HUES64 (cell line): Measurements from ENCODE around the gene RYR1. TPM values are rescaled to one million over a fixed set of nuclear protein-coding genes. Genes with fewer than 3 reads are reported as not detected.

Experiments used
- H3K27ac ChIP-seq: 2 replicates; pipeline ENCODE4 v1.7.0; 2013; ENCODE audit warnings: low read depth, low read length, inconsistent platforms
- H3K27me3 ChIP-seq: 2 replicates; pipeline ENCODE4 v1.6.1; 2013; ENCODE audit warnings: mild to moderate bottlenecking, low read length; ENCODE audit not compliant: insufficient read depth
- H3K36me3 ChIP-seq: 2 replicates; pipeline ENCODE4 v1.6.1; 2013; ENCODE audit warnings: mild to moderate bottlenecking, low read length; ENCODE audit not compliant: insufficient read depth
- H3K4me1 ChIP-seq: 2 replicates; pipeline ENCODE4 v1.6.1; 2013; ENCODE audit warnings: mild to moderate bottlenecking, low read length, moderate library complexity; ENCODE audit not compliant: insufficient read depth
- H3K4me3 ChIP-seq: 2 replicates; pipeline ENCODE4 v1.5.1; 2013; ENCODE audit warnings: mild to moderate bottlenecking, low read length, moderate library complexity
- H3K9ac ChIP-seq: 2 replicates; pipeline ENCODE4 v1.6.1; 2013; ENCODE audit warnings: mild to moderate bottlenecking, low read depth, low read length
- H3K9me3 ChIP-seq: 2 replicates; pipeline ENCODE4 v1.6.1; 2013; ENCODE audit warnings: low read depth, low read length; ENCODE audit not compliant: insufficient read depth
- WGBS: fragments of 150-250, 120-280 bp; methylation state at CpG from one replicate; pipeline ENCODE4 v1.1.7; 2013; ENCODE audit warnings: missing lambda C conversion rate; 5-methylcytosine and 5-hydroxymethylcytosine counted together
- polyA plus RNA-seq, 2 experiments: library from polyadenylated mRNA; stranded (reverse); fragments of 50-300 nt; gene quantifications; one replicate each; pipeline ENCODE4 v1.2.3, GENCODE V29; 2013

RYR1 gene
- polyA plus RNA-seq (2013, experiment 1 of 2): 9.1 TPM
- polyA plus RNA-seq (2013, experiment 2 of 2): 4.2 TPM

GRCh38 chr19:38433268-38433733, at the start of gene RYR1:
Gene RYR1, plus strand, starts transcription at chr19:38433691. Its CDS starts 139 bp downstream, at chr19:38433830.
- H3K4me3 ChIP-seq: peak within 1 kb of the TSS; percentile 58
- WGBS: 13% methylated on average over 18 of the region's 20 CpGs
- H3K27ac ChIP-seq: peak within 1 kb of the TSS; percentile 86; the same call in 1 of the 2 replicates
- no peaks in the 10 kb centered on the region; the same call in 1 of the 2 replicates for H3K27me3 ChIP-seq
- no peak within 1 kb of the TSS for H3K9ac ChIP-seq
- peaks cover 4% of the 10 kb centered on the region; the same call in 1 of the 2 replicates for H3K4me1 ChIP-seq
- no peaks in the 10 kb centered on the region for H3K36me3 ChIP-seq
- H3K9me3 ChIP-seq: no peaks in the 10 kb centered on the region

GRCh38 chr19:38383743-38384142, 49.7 kb upstream of the RYR1 start:
- peaks cover 11% of the 10 kb centered on the region; the same call in 1 of the 2 replicates for H3K27me3 ChIP-seq
- peaks cover 46% of the 10 kb centered on the region for H3K36me3 ChIP-seq
- peaks cover 7% of the 10 kb centered on the region; the same call in 1 of the 2 replicates for H3K4me1 ChIP-seq

GRCh38 chr19:38384209-38385027, 49.1 kb upstream of the RYR1 start:
- no peak overlapping the region for H3K9ac ChIP-seq
- H3K36me3 ChIP-seq: peaks cover 39% of the 10 kb centered on the region

More at GRCh38 chr19:38383743-38384142, 49.7 kb upstream of the RYR1 start:
- H3K4me3 ChIP-seq: no peak overlapping the region
- H3K27ac ChIP-seq: no peak overlapping the region
- WGBS: 100% methylated on average over 2 of the region's 2 CpGs
- H3K9ac ChIP-seq: no peak overlapping the region
- H3K9me3 ChIP-seq: no peaks in the 10 kb centered on the region

GRCh38 chr19:38385057-38385803, 48.3 kb upstream of the RYR1 start:
- H3K4me1 ChIP-seq: peaks cover 10% of the 10 kb centered on the region; the same call in 1 of the 2 replicates
- no peak overlapping the region for H3K27ac ChIP-seq
- peaks cover 11% of the 10 kb centered on the region; the same call in 1 of the 2 replicates for H3K27me3 ChIP-seq
- H3K9me3 ChIP-seq: no peaks in the 10 kb centered on the region
- peaks cover 36% of the 10 kb centered on the region for H3K36me3 ChIP-seq
- no peak overlapping the region for H3K4me3 ChIP-seq
- H3K9ac ChIP-seq: no peak overlapping the region
- WGBS: 91% methylated on average over 40 of the region's 40 CpGs

More at GRCh38 chr19:38384209-38385027, 49.1 kb upstream of the RYR1 start:
- Histone ChIP-seq H3K4me1 (peaks cover 7% of the 10 kb centered on the region; the same call in 1 of the 2 replicates), H3K9me3 (no peaks in the 10 kb centered on the region), H3K27ac (no peak overlapping the region), H3K27me3 (peaks cover 11% of the 10 kb centered on the region; the same call in 1 of the 2 replicates), H3K4me3 (no peak overlapping the region)
- 82% methylated on average over 10 of the region's 10 CpGs for WGBS

- H3K36me3 ChIP-seq: peaks cover 32% of the 10 kb centered on the region
- H3K4me1 ChIP-seq: peaks cover 10% of the 10 kb centered on the region; the same call in 1 of the 2 replicates
These were observed 47.7 kb upstream of the RYR1 start for GRCh38 chr19:38385804-38386257.

GRCh38 chr19:38386300-38386970, 47.1 kb upstream of the RYR1 start:
- Histone ChIP-seq H3K36me3 (peaks cover 26% of the 10 kb centered on the region), H3K4me1 (peaks cover 10% of the 10 kb centered on the region; the same call in 1 of the 2 replicates), H3K9me3 (no peaks in the 10 kb centered on the region), H3K27ac (no peak overlapping the region), H3K9ac (no peak overlapping the region), H3K4me3 (peak overlapping the region; percentile 77), H3K27me3 (peaks cover 11% of the 10 kb centered on the region; the same call in 1 of the 2 replicates)
- WGBS: 63% methylated on average over 61 of the region's 61 CpGs

More at GRCh38 chr19:38385804-38386257, 47.7 kb upstream of the RYR1 start:
- H3K9me3 ChIP-seq: no peaks in the 10 kb centered on the region
- 82% methylated on average over 40 of the region's 40 CpGs for WGBS
- H3K27ac ChIP-seq: no peak overlapping the region
- H3K9ac ChIP-seq: no peak overlapping the region
- peak overlapping the region; percentile 77; the same call in 1 of the 2 replicates for H3K4me3 ChIP-seq
- H3K27me3 ChIP-seq: peaks cover 11% of the 10 kb centered on the region; the same call in 1 of the 2 replicates

GRCh38 chr19:38386971-38387549, 46.4 kb upstream of the RYR1 start:
- H3K9me3 ChIP-seq: no peaks in the 10 kb centered on the region
- H3K9ac ChIP-seq: no peak overlapping the region
- no peak overlapping the region; the same call in 1 of the 2 replicates for H3K27ac ChIP-seq
- H3K27me3 ChIP-seq: peaks cover 11% of the 10 kb centered on the region; the same call in 1 of the 2 replicates
- H3K36me3 ChIP-seq: peaks cover 25% of the 10 kb centered on the region
- H3K4me3 ChIP-seq: peak overlapping the region; percentile 77
- 52% methylated on average over 36 of the region's 36 CpGs for WGBS
- H3K4me1 ChIP-seq: peaks cover 10% of the 10 kb centered on the region; the same call in 1 of the 2 replicates

GRCh38 chr19:38387550-38388348, 45.7 kb upstream of the RYR1 start, which contains the start of gene GGN:
Gene GGN, minus strand, starts transcription at chr19:38388034. Its CDS starts 773 bp downstream, at chr19:38387261.
- WGBS: 1% methylated on average over 51 of the region's 51 CpGs
- Histone ChIP-seq H3K27me3 (peaks cover 11% of the 10 kb centered on the region; the same call in 1 of the 2 replicates), H3K36me3 (peaks cover 26% of the 10 kb centered on the region), H3K27ac (peak within 1 kb of the TSS; percentile 85), H3K4me3 (peak within 1 kb of the TSS; percentile 77), H3K9me3 (no peaks in the 10 kb centered on the region), H3K9ac (peak within 1 kb of the TSS; percentile 70), H3K4me1 (peaks cover 10% of the 10 kb centered on the region; the same call in 1 of the 2 replicates)

GRCh38 chr19:38388349-38389100, 45.0 kb upstream of the RYR1 start, which contains the start of gene SPRED3:
Gene SPRED3, plus strand, starts transcription at chr19:38388697. Its CDS starts 1,606 bp downstream, at chr19:38390303.
- Histone ChIP-seq H3K27ac (peak within 1 kb of the TSS; percentile 85), H3K27me3 (peaks cover 11% of the 10 kb centered on the region; the same call in 1 of the 2 replicates), H3K9ac (peak within 1 kb of the TSS; percentile 70), H3K4me3 (peak within 1 kb of the TSS; percentile 77), H3K4me1 (peaks cover 10% of the 10 kb centered on the region; the same call in 1 of the 2 replicates), H3K36me3 (peaks cover 22% of the 10 kb centered on the region), H3K9me3 (no peaks in the 10 kb centered on the region)
- under 1% methylated on average over 40 of the region's 46 CpGs for WGBS
